ENCODE data around the gene EDC3.
"Not testable (repeated sequence)": the region's sequence is repeated elsewhere in the genome, so short reads cannot be mapped to it uniquely, and the experiment has no call there.

EDC3 gene

GRCh38 chr15:74695597-74696397 lies at the start of gene EDC3:
Gene EDC3, minus strand, starts transcription at chr15:74696024. Its CDS starts 20,900 bp downstream, at chr15:74675124.
- peak; percentile 77 for DNase-seq

- DNase-seq: no peak
Measured at GRCh38 chr15:74742422-74742821, 46.6 kb upstream of the EDC3 start.

GRCh38 chr15:74738239-74738638 lies 42.4 kb upstream of the EDC3 start:
- peak; percentile 19 for DNase-seq

- no peak for DNase-seq
Measured at GRCh38 chr15:74735305-74735704, 39.5 kb upstream of the EDC3 start.

GRCh38 chr15:74733269-74733668 lies 37.4 kb upstream of the EDC3 start:
- DNase-seq: no peak

- DNase-seq: no peak
Measured at GRCh38 chr15:74732846-74733245, 37.0 kb upstream of the EDC3 start.

- DNase-seq: no peak
Measured at GRCh38 chr15:74730619-74731316, 34.9 kb upstream of the EDC3 start.

- not testable (repeated sequence) for DNase-seq
Measured at GRCh38 chr15:74729372-74729771, 33.5 kb upstream of the EDC3 start.

- not testable (repeated sequence) for DNase-seq
Measured at GRCh38 chr15:74728699-74729098, 32.9 kb upstream of the EDC3 start.

- DNase-seq: no peak
Measured at GRCh38 chr15:74727727-74728126, 31.9 kb upstream of the EDC3 start.

- no peak for DNase-seq
Measured at GRCh38 chr15:74726774-74727164, 30.9 kb upstream of the EDC3 start.

GRCh38 chr15:74725845-74726773 lies 30.3 kb upstream of the EDC3 start:
- DNase-seq: peak; percentile 49

- no peak for DNase-seq
Measured at GRCh38 chr15:74725225-74725774, 29.5 kb upstream of the EDC3 start, which contains the start of gene CYP1A1. Gene CYP1A1, minus strand, starts transcription at chr15:74725528. Its CDS starts 2,431 bp downstream, at chr15:74723097.

GRCh38 chr15:74724570-74725224 lies 28.9 kb upstream of the EDC3 start:
- no peak for DNase-seq

- DNase-seq: peak; percentile 54
Measured at GRCh38 chr15:74723754-74724334, 28.0 kb upstream of the EDC3 start.

GRCh38 chr15:74723187-74723586 lies 27.4 kb upstream of the EDC3 start:
- DNase-seq: no peak

GRCh38 chr15:74722591-74722990 lies 26.8 kb upstream of the EDC3 start:
- no peak for DNase-seq

- peak; percentile 68 for DNase-seq
Measured at GRCh38 chr15:74716651-74717050, 20.8 kb upstream of the EDC3 start.

- DNase-seq: peak; percentile 36
Measured at GRCh38 chr15:74712311-74712710, 16.5 kb upstream of the EDC3 start.

GRCh38 chr15:74710319-74711094 lies 14.7 kb upstream of the EDC3 start:
- no peak for DNase-seq

GRCh38 chr15:74709892-74710291 lies 14.1 kb upstream of the EDC3 start:
- DNase-seq: no peak

Data from MV-4-11 (cell line).